ENCODE measurements around the gene NUTM2G.
"Not testable (repeated sequence)": the region's sequence is repeated elsewhere in the genome, so short reads cannot be mapped to it uniquely, and the experiment has no call there.

NUTM2G gene

DNA sequence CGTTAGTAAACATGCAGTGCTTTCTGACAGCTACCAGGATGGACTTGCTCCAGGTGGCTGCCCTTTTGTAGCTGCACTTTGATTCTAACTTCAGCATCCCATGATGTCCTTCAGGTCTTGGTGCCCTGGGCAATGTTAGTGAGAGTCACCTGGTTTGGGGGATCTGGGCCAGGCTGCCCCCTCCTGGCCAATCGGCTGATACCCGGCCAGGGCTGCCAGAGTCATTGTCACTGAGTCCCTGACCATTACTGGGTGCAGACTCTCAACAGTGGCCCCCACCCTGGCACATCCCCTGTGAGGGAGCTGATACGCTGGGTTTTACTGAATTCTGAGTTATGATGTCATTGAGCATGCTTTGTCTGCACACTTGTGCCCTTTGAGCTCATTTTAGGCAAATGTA, 13.5 kb downstream of the NUTM2G start:
- not testable (repeated sequence) for DNase-seq (ENCODE audit: low spot score)

DNA sequence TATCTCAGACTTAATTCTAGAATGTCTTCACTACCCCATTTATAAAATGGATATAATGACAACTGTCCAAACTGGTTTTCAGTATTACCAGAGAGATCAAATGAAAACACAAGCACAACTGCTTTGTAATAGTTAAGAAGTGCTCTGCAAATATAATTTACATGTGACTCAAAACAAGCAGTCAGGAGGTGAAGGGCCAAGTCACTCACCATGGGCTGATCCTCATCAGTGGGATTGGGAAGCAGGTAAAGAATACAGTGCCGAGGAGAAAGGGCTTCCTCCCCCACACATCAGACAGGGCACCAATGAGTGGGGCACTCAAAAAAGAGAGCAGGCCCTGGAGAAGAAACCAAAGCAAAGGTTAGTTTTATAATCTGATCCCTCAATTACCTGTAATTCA, 20.7 kb downstream of the NUTM2G start:
- not testable (repeated sequence) for DNase-seq (ENCODE audit: low spot score)

DNA sequence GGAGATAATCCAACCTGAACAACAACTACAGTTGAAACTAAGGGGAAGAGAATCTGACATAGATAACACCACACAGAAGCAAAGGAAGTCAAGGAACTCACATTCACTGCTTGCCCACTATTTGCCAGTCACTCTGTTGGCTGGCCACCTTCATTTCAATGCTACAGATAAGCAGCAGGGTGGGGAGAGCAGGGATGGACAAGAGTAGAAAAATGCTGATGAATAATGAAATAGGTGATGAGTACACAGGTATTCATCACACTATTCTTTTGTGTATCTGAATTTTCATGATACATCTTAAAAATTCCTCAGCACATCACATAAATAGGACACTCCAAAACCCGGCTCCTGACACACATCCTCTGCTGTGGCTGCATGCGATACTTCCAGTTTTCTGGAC, 21.9 kb downstream of the NUTM2G start:
- DNase-seq (ENCODE audit: low spot score), result not testable (repeated sequence)

DNA sequence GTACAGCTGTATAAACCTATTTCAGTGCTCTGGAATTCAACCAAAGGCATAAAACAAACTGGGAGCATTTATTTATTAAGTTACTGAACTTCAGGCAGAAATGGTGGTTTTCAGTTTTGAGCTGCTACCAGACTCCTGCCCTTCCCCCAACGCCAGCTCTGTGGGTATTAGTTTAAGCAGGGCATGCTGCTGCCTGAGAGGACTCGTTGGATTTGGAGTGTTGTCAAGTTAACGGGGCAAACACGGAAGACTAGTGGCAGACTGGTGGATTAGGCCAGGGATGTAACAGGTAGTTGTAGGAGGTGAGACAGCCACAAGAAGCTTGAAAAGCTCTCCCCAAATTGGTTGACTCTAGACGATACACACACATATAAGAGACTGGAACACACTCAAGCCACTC, 38.9 kb downstream of the NUTM2G start:
- not testable (repeated sequence) for DNase-seq (ENCODE audit: low spot score)

DNA sequence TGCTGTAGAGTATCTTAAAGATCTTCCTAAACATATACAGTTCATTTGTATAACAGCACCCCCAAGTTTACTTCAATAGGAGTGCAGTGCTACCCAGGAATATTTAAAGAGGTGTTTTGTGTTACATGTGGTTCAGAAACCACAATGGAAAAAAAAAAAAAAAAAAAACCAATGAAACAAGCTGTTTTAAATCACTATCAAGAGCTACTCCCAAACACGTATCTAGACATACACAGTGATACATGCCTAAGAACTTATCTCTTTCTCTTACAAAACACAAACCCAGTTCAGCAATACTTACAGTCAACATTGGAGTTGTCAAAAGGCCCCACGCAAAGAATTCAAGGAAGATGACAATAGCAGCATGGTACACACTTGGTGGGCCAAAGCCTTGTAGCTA, 43.9 kb downstream of the NUTM2G start:
- not testable (repeated sequence) for DNase-seq (ENCODE audit: low spot score)

DNA sequence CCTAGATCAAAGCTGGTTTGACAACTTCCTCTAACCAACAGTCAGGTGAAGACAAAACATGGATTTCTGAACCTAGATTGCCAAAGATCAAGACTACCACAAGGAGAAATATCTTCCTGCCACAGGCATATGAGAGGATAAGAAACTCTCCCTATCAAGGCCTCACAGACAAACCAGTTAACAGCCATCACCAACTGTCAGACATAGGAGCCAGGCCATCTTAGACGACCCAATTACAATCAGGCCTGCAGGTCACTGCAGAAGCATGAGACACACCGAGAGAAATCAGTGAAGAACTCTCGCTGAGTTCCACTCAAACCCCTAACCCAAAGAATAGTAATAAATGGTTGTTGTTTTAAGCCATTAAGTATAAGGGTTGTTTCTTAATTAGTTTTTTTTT, 45.4 kb downstream of the NUTM2G start:
- not testable (repeated sequence) for DNase-seq (ENCODE audit: low spot score)

DNA sequence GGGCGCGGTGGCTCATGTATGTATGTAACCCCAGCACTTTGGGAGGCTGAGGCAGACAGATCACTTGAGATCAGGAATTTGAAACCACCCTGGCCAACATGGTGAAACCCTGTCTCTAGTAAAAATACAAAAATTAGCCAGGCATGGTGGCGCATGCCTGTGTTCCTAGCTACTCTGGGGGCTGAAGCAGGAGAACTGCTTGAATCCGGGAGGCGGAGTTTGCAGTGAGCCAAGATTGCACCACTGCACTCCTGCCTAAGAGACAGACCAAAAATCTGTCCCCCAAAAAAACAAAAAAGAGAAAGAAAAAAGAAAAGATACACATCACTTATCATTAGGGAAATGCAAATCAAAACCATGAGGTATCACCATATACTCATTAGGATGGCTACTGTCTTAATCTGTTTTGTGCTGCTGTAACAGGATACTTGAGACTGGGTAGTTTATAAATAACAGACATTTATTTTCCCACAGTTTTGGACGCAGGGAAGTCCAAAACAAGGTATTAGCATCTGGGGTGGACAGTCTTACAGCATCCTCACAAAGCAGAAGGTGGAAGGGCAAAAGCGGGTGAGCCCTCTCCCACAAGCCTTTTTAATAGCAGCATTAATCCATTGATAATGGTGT, 55.0 kb downstream of the NUTM2G start:
- DNase-seq (ENCODE audit: low spot score), result not testable (repeated sequence)

DNA sequence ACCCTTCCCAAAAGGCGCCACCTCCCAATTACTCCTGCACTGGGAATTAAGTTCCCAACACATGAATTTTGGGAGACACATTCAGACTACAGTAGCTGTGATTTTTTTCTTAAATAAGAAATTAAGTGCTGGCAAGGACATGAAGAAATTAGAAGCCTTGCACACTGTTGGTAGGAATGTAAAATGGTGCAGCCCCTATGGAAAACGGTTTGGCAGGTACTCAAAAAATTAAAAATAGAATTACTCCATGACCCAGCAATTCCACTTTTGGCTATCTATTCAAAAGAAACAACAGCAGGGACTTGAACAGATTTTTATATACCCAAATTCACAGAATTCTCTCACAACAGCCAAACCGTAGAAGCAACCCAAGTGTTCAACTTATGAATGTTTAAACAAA, 55.5 kb downstream of the NUTM2G start:
- DNase-seq (ENCODE audit: low spot score), result not testable (repeated sequence)

DNA sequence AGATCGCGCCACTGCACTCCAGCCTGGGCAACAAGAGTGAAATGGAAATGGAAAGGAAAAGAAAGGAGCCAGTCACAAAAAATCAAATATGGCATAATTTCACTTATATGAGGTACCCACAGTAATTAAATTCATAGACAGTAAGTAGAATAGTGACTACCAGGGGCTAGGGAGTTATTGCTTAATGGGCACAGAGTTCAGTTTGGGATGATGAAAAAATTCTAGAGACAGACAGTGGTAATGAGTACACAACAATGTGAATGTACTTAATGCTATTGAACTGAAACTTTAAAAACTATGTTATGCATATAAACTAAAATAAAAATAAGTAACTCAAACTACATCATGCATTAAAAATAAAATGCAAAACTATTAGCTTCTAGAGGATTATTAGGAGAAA, 56.2 kb downstream of the NUTM2G start:
- not testable (repeated sequence) for DNase-seq (ENCODE audit: low spot score)

Data from globus pallidus (tissue), 1 donor.